Placental pericyte (primary cell): ENCODE results near the gene SMIM35. TPM values are rescaled to one million over a fixed set of nuclear protein-coding genes. Genes with fewer than 3 reads are reported as not detected.

ENCODE experiments used
- total RNA-seq: library from RNA; depleted of rRNA; stranded (reverse); fragments of >200 nt; gene quantifications from 2 replicates; pipeline ENCODE4 v1.2.3, GENCODE V29; 2012

The SMIM35 gene
- not detected in 2 replicates for total RNA-seq

DNA sequence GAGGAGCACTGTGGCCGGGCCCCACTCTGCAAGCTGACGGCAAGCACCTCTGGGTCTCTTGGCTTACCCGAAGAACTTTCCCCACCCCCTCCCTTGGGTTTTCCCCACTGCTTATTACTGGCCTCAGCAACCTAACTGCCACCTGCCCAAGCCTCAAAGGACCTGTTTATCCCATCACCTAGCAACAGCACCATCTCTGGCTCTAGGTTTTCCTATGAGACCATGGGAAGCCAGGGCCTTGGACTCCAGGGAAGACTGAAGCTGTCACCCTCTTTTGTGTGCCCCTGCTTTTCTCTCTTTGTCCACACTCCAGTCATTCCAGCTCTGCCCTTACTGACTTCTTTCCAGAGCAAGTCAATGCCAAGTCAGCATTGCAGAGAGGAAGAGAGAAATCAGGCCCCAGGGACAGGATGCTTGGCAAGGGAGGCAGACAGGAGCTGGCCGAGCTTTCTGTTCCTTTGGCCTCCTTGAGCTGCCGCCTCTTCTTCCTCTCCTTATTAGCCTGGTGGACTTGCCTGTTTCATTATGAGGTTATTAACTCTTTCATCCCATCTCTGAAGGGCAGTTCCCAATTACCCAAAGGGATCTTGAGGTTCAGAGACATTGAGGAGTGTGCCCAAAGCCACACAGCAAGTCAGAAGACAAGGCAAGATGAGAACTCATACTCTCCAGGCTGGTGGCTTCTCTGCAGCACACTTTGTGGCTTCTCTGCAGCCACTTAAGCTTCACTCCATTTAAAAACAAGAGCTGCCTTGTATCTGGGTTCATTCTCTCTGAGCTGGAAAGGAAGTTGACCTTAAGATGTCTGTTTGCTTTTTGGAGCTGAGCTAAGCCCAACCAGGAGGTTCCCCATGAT lies at the start of gene SMIM35:
TSS of gene SMIM35 (minus strand) at position 51 of the 856 bp plus-strand sequence. CDS start 206 bp downstream, outside the sequence.

DNA sequence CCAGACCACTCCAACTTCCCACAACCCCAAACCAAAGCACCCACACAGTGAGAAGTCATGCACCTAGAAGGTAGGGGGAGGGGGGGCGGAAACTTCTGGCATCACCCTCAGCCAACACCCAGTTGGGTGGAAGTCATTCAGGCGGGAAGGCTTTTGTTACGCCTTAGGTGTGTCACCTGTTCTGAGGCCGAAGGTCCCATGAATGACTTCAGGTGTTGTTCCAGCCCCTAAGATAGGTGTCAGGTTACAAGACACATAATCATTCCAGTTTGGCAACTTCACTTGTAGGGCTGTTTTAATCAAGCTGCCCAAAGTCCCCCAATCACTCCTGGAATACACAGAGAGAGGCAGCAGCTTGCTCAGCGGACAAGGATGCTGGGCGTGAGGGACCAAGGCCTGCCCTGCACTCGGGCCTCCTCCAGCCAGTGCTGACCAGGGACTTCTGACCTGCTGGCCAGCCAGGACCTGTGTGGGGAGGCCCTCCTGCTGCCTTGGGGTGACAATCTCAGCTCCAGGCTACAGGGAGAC lies 9.9 kb downstream of the SMIM35 start, which contains the start of gene TMPRSS4:
TSS of gene TMPRSS4 (plus strand) at position 325 of the 528 bp plus-strand sequence. CDS start 225 bp downstream, outside the sequence.

DNA sequence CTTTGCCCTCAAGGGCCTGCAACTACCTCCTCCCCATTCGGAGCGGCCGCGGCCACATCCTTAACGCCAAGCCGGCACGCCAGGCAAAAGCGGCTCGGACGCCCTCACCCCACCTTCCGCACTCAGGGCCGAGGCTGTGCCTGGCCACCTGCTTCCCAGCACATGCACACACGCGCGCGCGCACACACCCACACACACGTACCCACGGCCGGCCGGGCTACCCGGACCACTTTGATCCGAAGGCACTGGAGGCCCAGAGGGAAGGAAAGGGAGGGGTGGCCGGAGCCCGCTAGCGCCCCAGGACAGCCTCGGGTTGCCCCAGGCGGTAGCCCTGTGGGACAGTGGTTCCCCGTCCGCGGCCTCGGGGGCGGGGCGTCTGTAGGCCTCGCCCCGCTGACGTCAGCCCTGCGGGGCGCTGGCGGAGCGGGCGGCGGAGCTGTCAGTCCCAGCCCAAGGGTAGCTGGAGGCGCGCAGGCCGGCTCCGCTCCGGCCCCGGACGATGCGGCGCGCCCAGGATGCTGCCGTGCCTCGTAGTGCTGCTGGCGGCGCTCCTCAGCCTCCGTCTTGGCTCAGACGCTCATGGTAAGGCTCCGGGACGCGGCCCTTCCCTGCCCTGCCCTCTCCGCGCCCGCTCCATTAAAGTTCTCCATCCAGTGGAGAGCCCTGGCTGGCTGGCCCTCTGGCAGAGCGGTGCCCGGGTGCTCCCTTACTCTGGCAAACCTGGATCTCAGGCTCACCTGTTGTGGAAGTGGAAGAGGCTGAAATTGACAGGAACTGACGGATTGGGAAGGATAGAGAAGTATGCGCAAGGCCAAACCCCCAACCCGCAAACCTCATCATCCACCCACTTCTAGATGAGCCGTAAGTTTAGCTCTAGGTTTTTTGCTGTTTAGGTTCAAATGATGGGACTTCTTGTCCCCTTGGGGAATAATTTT lies 100.5 kb downstream of the SMIM35 start, which contains the start of gene IL10RA:
TSS of gene IL10RA (plus strand) at position 442 of the 935 bp plus-strand sequence. CDS start at position 516, 74 bp downstream.

Other genes with a start within 250 kb of the SMIM35 start
- not detected in 2 replicates for gene FXYD6, start 210.3 kb downstream of the SMIM35 start, total RNA-seq
- gene TMPRSS13, start 157.6 kb downstream of the SMIM35 start, total RNA-seq, result not detected in 2 replicates
- gene IL10RA, start 100.6 kb downstream of the SMIM35 start, total RNA-seq, result not detected in 2 replicates
- not detected in 2 replicates for gene TMPRSS4, start 9.9 kb downstream of the SMIM35 start, total RNA-seq
- not detected in 2 replicates for gene SCN4B, start 65.9 kb upstream of the SMIM35 start, total RNA-seq
- not detected in 2 replicates for gene SCN2B, start 89.7 kb upstream of the SMIM35 start, total RNA-seq
- gene JAML, start 138.0 kb upstream of the SMIM35 start, total RNA-seq, result 0.29 TPM in 1 of 2 replicates, not detected in the other
- 0.44 and 0.86 TPM in 2 replicates for gene MPZL3, start 165.4 kb upstream of the SMIM35 start, total RNA-seq
- not detected in 2 replicates for gene MPZL2, start 177.3 kb upstream of the SMIM35 start, total RNA-seq
- gene CD3E, start 217.8 kb upstream of the SMIM35 start, total RNA-seq, result not detected in 2 replicates